Endothelial cell of umbilical vein (primary cell): ENCODE results near the gene RMDN2.

Experiments
- CTCF ChIP-seq, 2 donors: IDR thresholded peaks; 1 replicate in 1 of 2; 2 replicates in 1 of 2; pipeline ENCODE4 v1.5.1; 2011; ENCODE audit warnings: low read length in 2 of 2, mild to moderate bottlenecking in 2 of 2, moderate library complexity in 2 of 2, control low read depth in 1 of 2, inconsistent platforms in 1 of 2, low read depth in 1 of 2; ENCODE audit not compliant: insufficient read depth in 1 of 2; ENCODE audit errors: extremely low read depth in 1 of 2
- EZH2 ChIP-seq: IDR thresholded peaks from 2 replicates; pipeline ENCODE4 v1.6.1; 2012; ENCODE audit warnings: borderline replicate concordance, low read depth, mild to moderate bottlenecking, moderate library complexity, low read length, inconsistent platforms; ENCODE audit not compliant: severe bottlenecking
- GATA2 ChIP-seq: IDR thresholded peaks from 2 replicates; pipeline ENCODE4 v1.7.0; 2011; ENCODE audit warnings: low read depth, mild to moderate bottlenecking, moderate library complexity, mixed read lengths, low read length; ENCODE audit not compliant: insufficient read length, insufficient read depth
- MYC ChIP-seq: IDR thresholded peaks from one replicate; pipeline ENCODE4 v1.6.1; 2011; ENCODE audit warnings: mild to moderate bottlenecking, low read depth, low read length

- TF ChIP-seq CTCF (IDR thresholded peaks at IDR 0.05; ENCODE audit: extremely low read depth in 1 of 2, insufficient read depth in 1 of 2, low read depth in 1 of 2, low read length in 2 of 2): no peak
- TF ChIP-seq GATA2: no peak
- no peak for TF ChIP-seq MYC
- no peak for TF ChIP-seq EZH2
These were observed 57.8 kb downstream of the RMDN2 start for GRCh38 chr2:37982847-37983246.
